HCT116 (cell line): Measurements from ENCODE around the gene WDR45. TPM values are rescaled to one million over a fixed set of nuclear protein-coding genes. Genes with fewer than 3 reads are reported as not detected.

Source experiments
- ATAC-seq: fragments of 200-7000 bp; cut with Tn5 transposase; 2 replicates; pipeline ENCODE4 v1.9.1; 2020; ENCODE audit warnings: mild to moderate bottlenecking, moderate library complexity
- BruUV-seq: library from RNA; stranded (reverse); fragments of 400-500 nt; replicated peaks from 2 replicates; lab custom pipeline; 2021; lab: Mats Ljungman, UMichigan
- CTCF ChIA-PET: fragments of 300-600 bp; sonication (Branson Sonifier 250); formaldehyde crosslinking; loops from one replicate; lab custom pipeline; 2021; ENCODE audit warnings: antibody characterized with exemption; lab: Charles Lee
- POLR2A ChIA-PET: fragments of 300-600, 350-600 bp; sonication (Branson Sonifier 250); formaldehyde crosslinking; loops from one replicate; lab custom pipeline; 2021; ENCODE audit warnings: antibody characterized with exemption; lab: Charles Lee
- RAD21 ChIA-PET, 2 experiments: fragments of 300-600 bp; sonication (Branson Sonifier 250); formaldehyde crosslinking; loops; one replicate each; lab custom pipeline; 2023; ENCODE audit warnings: low total read pairs in 2 of 2; ENCODE audit not compliant: uncharacterized antibody in 2 of 2, unreplicated experiment in 2 of 2, low non-redundant PET in 1 of 2; lab: Charles Lee
- DNase-seq: peaks from one replicate; pipeline ENCODE4 v3.0.0-alpha.2; 2010; ENCODE audit warnings: low read depth, low spot score
- H2AFZ ChIP-seq: fragments of 200-600 bp; shearing (Covaris generic), sonication (generic); 2 replicates; pipeline ENCODE4 v1.6.1; 2017; ENCODE audit warnings: low read depth, mixed run types, mixed read lengths, antibody characterized with exemption, low read length; ENCODE audit not compliant: poor library complexity, severe bottlenecking
- H3K27ac ChIP-seq: 2 replicates; pipeline ENCODE4 v1.5.1; 2012; ENCODE audit warnings: low read depth, low read length
- H3K27me3 ChIP-seq: fragments of 200-600 bp; sonication (generic); 2 replicates; pipeline ENCODE4 v1.6.1; 2016; ENCODE audit warnings: mixed run types, low read length, mixed read lengths; ENCODE audit not compliant: insufficient read depth
- H3K36me3 ChIP-seq, 2 experiments: fragments of 200-500 bp in 1 of 2; fragments of 200-600 bp in 1 of 2; sonication (Bioruptor generic) in 1 of 2; sonication (generic) in 1 of 2; 2 replicates each; pipeline versions ENCODE4 v1.5.1 to v1.6.1; 2014 to 2016; ENCODE audit warnings: low read length in 2 of 2, inconsistent platforms in 1 of 2, mixed read lengths in 1 of 2, mixed run types in 1 of 2; ENCODE audit not compliant: insufficient read depth in 2 of 2, control insufficient read depth in 1 of 2
- H3K4me1 ChIP-seq, 2 experiments: fragments of 200-600 bp in 1 of 2; sonication (generic) in 1 of 2; 2 replicates each; pipeline versions ENCODE4 v1.5.1 to v1.6.1; 2012 to 2017; ENCODE audit warnings: low read length in 2 of 2, inconsistent platforms in 1 of 2, mild to moderate bottlenecking in 1 of 2, mixed read lengths in 1 of 2, mixed run types in 1 of 2, moderate library complexity in 1 of 2; ENCODE audit not compliant: insufficient read depth in 2 of 2, control insufficient read depth in 1 of 2
- H3K4me2 ChIP-seq: fragments of 200-600 bp; sonication (generic); 2 replicates; pipeline ENCODE4 v1.6.1; 2017; ENCODE audit warnings: mixed run types, low read length, mixed read lengths
- H3K4me3 ChIP-seq, 2 experiments: fragments of 200-600 bp in 1 of 2; sonication (generic) in 1 of 2; replicated peaks in 1 of 2; 2 replicates each; pipeline ENCODE4 v1.5.1; 2011 to 2016; ENCODE audit warnings: low read length in 2 of 2, control low read depth in 1 of 2, low read depth in 1 of 2, mild to moderate bottlenecking in 1 of 2, mixed read lengths in 1 of 2, mixed run types in 1 of 2
- H3K79me2 ChIP-seq: fragments of 200-600 bp; sonication (generic); 2 replicates; pipeline ENCODE4 v1.6.1; 2017; ENCODE audit warnings: mild to moderate bottlenecking, mixed run types, low read length, moderate library complexity, mixed read lengths; ENCODE audit not compliant: insufficient read depth
- H3K9ac ChIP-seq: fragments of 200-600 bp; sonication (generic); 2 replicates; pipeline ENCODE4 v1.6.1; 2016; ENCODE audit warnings: low read length, mixed read lengths
- H3K9me2 ChIP-seq: fragments of 200-600 bp; sonication (generic), shearing (Covaris generic); 2 replicates; pipeline ENCODE4 v1.6.1; 2017; ENCODE audit warnings: mixed run types, mild to moderate bottlenecking, moderate library complexity; ENCODE audit not compliant: insufficient read depth
- H3K9me3 ChIP-seq, 2 experiments: fragments of 200-500 bp in 1 of 2; fragments of 200-600 bp in 1 of 2; sonication (Bioruptor generic) in 1 of 2; sonication (generic) in 1 of 2; 2 replicates each; pipeline ENCODE4 v1.6.1; 2014 to 2017; ENCODE audit warnings: low read length in 2 of 2, mixed read lengths in 2 of 2, inconsistent platforms in 1 of 2, low read depth in 1 of 2, mild to moderate bottlenecking in 1 of 2, mixed run types in 1 of 2, moderate library complexity in 1 of 2; ENCODE audit not compliant: control insufficient read depth in 1 of 2, insufficient read depth in 1 of 2
- H4K20me1 ChIP-seq: fragments of 200-600 bp; sonication (generic), shearing (Covaris generic); 2 replicates; pipeline ENCODE4 v1.6.1; 2017; ENCODE audit warnings: mixed run types, mild to moderate bottlenecking, moderate library complexity; ENCODE audit not compliant: insufficient read depth
- CEBPB ChIP-seq: IDR thresholded peaks from 2 replicates; pipeline ENCODE4 v1.6.1; 2012; ENCODE audit warnings: low read depth
- CTCF ChIP-seq, 3 experiments: fragments of 200-600 bp in 1 of 3; sonication (generic) in 1 of 3; IDR thresholded peaks in 2 of 3; conservative IDR thresholded peaks in 1 of 3; 2 replicates each; pipeline ENCODE4 v1.5.1; 2012 to 2017; ENCODE audit warnings: low read depth in 2 of 3, low read length in 2 of 3, antibody characterized with exemption in 1 of 3, borderline replicate concordance in 1 of 3, control low read depth in 1 of 3, mild to moderate bottlenecking in 1 of 3, mixed read lengths in 1 of 3, mixed run types in 1 of 3, moderate library complexity in 1 of 3; ENCODE audit not compliant: insufficient read depth in 1 of 3
- ELF1 ChIP-seq: IDR thresholded peaks from 2 replicates; pipeline ENCODE4 v1.6.1; 2012; ENCODE audit warnings: low read depth, borderline replicate concordance
- EZH2 ChIP-seq: fragments of 200-600 bp; sonication (generic); IDR thresholded peaks from 2 replicates; pipeline ENCODE4 v1.6.1; 2017; ENCODE audit warnings: antibody characterized with exemption, mixed run types
- EZH2phosphoT487 ChIP-seq: fragments of 200-600 bp; IDR thresholded peaks from 2 replicates; pipeline ENCODE4 v1.6.1; 2018; ENCODE audit warnings: antibody characterized with exemption, borderline replicate concordance
- FOSL1 ChIP-seq: IDR thresholded peaks from 2 replicates; pipeline ENCODE4 v1.6.1; 2012; ENCODE audit warnings: low read depth
- JUND ChIP-seq: IDR thresholded peaks from 2 replicates; pipeline ENCODE4 v1.6.1; 2012
- POLR2A ChIP-seq: IDR thresholded peaks from 2 replicates; pipeline ENCODE4 v1.7.0; 2011; ENCODE audit warnings: borderline replicate concordance; ENCODE audit not compliant: insufficient read depth, insufficient read length; ENCODE audit errors: extremely low read depth
- POLR2AphosphoS5 ChIP-seq: IDR thresholded peaks from 2 replicates; pipeline ENCODE4 v1.6.1; 2011; ENCODE audit warnings: mild to moderate bottlenecking, low read depth, low read length, moderate library complexity
- RAD21 ChIP-seq: IDR thresholded peaks from 2 replicates; pipeline ENCODE4 v1.6.1; 2012; ENCODE audit warnings: low read depth, mild to moderate bottlenecking
- SIN3A ChIP-seq: IDR thresholded peaks from 2 replicates; pipeline ENCODE4 v1.6.1; 2012; ENCODE audit warnings: low read depth
- SRF ChIP-seq: IDR thresholded peaks from 2 replicates; pipeline ENCODE4 v1.6.1; 2012; ENCODE audit warnings: low read depth
- TCF7L2 ChIP-seq: IDR thresholded peaks from 2 replicates; pipeline ENCODE4 v1.7.0; 2011; ENCODE audit warnings: borderline replicate concordance, inconsistent platforms; ENCODE audit not compliant: insufficient read depth, insufficient read length; ENCODE audit errors: extremely low read depth
- YY1 ChIP-seq: IDR thresholded peaks from 2 replicates; pipeline ENCODE4 v1.6.1; 2011; ENCODE audit warnings: low read length, low read depth, moderate library complexity, mild to moderate bottlenecking; ENCODE audit not compliant: insufficient replicate concordance; ENCODE audit errors: extremely low read depth
- ZNF274 ChIP-seq: fragments of 200-500 bp; sonication (Bioruptor generic); IDR thresholded peaks from 2 replicates; pipeline ENCODE4 v1.6.1; 2014; ENCODE audit warnings: mild to moderate bottlenecking, low read depth, low read length, inconsistent platforms
- intact Hi-C: fragments of 100-400 bp; cut with micrococcal nuclease; formaldehyde crosslinking; loops from 2 replicates; pipeline ENCODE4 v1.10.0; 2022
- total RNA-seq: library from RNA; stranded (reverse); gene quantifications from one replicate; pipeline ENCODE4 v1.2.1, GENCODE V29; 2021; ENCODE audit not compliant: unreplicated experiment
- TF ChIP-seq, protein P1 (sequence below): IDR thresholded peaks from 2 replicates; pipeline ENCODE4 v1.6.1; 2011; ENCODE audit warnings: mild to moderate bottlenecking, low read length, moderate library complexity; ENCODE audit not compliant: insufficient replicate concordance; ENCODE audit errors: extremely low read depth

The WDR45 gene
- total RNA-seq, 1 experiment from 2014 or later = 41.7 TPM

DNA sequence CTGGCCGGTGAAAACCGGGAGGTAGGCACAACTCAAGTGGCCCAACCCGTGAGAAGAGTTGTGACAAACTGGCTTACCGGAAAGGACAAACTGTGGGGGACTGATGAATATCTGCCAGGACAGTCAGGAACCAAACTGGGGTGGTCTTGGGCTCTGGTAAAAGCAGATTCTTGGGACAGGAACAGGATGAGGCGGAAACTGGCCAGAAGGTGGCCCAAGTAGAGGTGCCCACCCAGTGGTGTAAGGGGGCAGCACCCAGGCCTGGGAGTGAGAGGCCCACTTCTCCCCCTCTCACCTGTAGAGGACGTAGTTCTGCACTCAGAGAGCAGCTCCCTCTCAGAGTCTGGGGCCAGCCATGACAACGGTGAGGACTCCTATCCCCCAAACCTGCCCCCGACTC lies 15.0 kb downstream of the WDR45 start:
- ChIA-PET CTCF (no interaction called here), RAD21 (no interaction called here)
- ATAC-seq = no peak

More for the DNA sequence above, 15.0 kb downstream of the WDR45 start:
- DNase-seq = no peak
- H3K9me2 ChIP-seq = no peaks in the 10 kb centered on the region
- no peaks in the 10 kb centered on the region for H3K79me2 ChIP-seq
- no peak for TF ChIP-seq POLR2A
- TF ChIP-seq CTCF (IDR thresholded peaks at IDR 0.05 in 2 of 3, conservative IDR thresholded peaks at IDR 0.05 in 1 of 3; ENCODE audit: borderline replicate concordance in 1 of 3, insufficient read depth in 1 of 3, low read depth in 2 of 3, low read length in 2 of 3) = no peak
- no peak for TF ChIP-seq ZNF274
- TF ChIP-seq RAD21 = no peak
- TF ChIP-seq TCF7L2 = no peak
- TF ChIP-seq FOSL1 = no peak
- TF ChIP-seq SIN3A = no peak
- no peak for TF ChIP-seq ELF1
- TF ChIP-seq SRF = no peak
- TF ChIP-seq EZH2 = no peak
- no peak for TF ChIP-seq CEBPB
- TF ChIP-seq YY1 = no peak
- TF ChIP-seq, protein P1, sequence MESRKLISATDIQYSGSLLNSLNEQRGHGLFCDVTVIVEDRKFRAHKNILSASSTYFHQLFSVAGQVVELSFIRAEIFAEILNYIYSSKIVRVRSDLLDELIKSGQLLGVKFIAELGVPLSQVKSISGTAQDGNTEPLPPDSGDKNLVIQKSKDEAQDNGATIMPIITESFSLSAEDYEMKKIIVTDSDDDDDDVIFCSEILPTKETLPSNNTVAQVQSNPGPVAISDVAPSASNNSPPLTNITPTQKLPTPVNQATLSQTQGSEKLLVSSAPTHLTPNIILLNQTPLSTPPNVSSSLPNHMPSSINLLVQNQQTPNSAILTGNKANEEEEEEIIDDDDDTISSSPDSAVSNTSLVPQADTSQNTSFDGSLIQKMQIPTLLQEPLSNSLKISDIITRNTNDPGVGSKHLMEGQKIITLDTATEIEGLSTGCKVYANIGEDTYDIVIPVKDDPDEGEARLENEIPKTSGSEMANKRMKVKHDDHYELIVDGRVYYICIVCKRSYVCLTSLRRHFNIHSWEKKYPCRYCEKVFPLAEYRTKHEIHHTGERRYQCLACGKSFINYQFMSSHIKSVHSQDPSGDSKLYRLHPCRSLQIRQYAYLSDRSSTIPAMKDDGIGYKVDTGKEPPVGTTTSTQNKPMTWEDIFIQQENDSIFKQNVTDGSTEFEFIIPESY = no peak
- no peak for TF ChIP-seq POLR2AphosphoS5
- TF ChIP-seq EZH2phosphoT487 = no peak
- no peak for TF ChIP-seq JUND
- intact Hi-C loops = no loop called here
- no TSS peak for BruUV-seq
- H3K27ac ChIP-seq = no peak overlapping the region
- H3K27me3 ChIP-seq = no peaks in the 10 kb centered on the region
- H2AFZ ChIP-seq = no peak overlapping the region
- H3K4me1 ChIP-seq = peaks cover 2 to 5% of the 10 kb centered on the region in 2 experiments; a peak in 2 of 4 replicates
- no peaks in the 10 kb centered on the region for H3K9me3 ChIP-seq
- no peak overlapping the region for H3K9ac ChIP-seq
- no peak overlapping the region for H3K4me3 ChIP-seq
- H4K20me1 ChIP-seq = no peaks in the 10 kb centered on the region
- POLR2A ChIA-PET = no interaction called here
- no peaks in the 10 kb centered on the region for H3K36me3 ChIP-seq
- H3K4me2 ChIP-seq = no peak overlapping the region
